GM20431 (cell line): ENCODE results near the gene UMPS.

Experiments used
- in situ Hi-C: fragments of 300-500 bp; cut with MseI, MboI; formaldehyde crosslinking; loops from one replicate; pipeline ENCODE4 v1.15.0; 2020; ENCODE audit warnings: low sequenced_read_pairs; ENCODE audit not compliant: unreplicated experiment

UMPS gene

GRCh38 chr3:124761250-124761796 lies 31.1 kb downstream of the UMPS start:
- in situ Hi-C loops = loop anchor here (10.0 kb wide), 1 partner anchor 143 kb away; no protein-coding TSS in a partner anchor

- in situ Hi-C loops = loop anchor here (10.0 kb wide), 1 partner anchor 143 kb away; no protein-coding TSS in a partner anchor
These were observed 31.8 kb downstream of the UMPS start for GRCh38 chr3:124761935-124762660.

- in situ Hi-C loops = loop anchor here (10.0 kb wide), 1 partner anchor 142 kb away; no protein-coding TSS in a partner anchor
These were observed 32.4 kb downstream of the UMPS start for GRCh38 chr3:124762661-124763011.

GRCh38 chr3:124763206-124763605 lies 33.0 kb downstream of the UMPS start:
- in situ Hi-C loops = loop anchor here (10.0 kb wide), 1 partner anchor 142 kb away; no protein-coding TSS in a partner anchor

GRCh38 chr3:124763644-124764358 lies 33.5 kb downstream of the UMPS start:
- in situ Hi-C loops = loop anchor here (10.0 kb wide), 1 partner anchor 141 kb away; no protein-coding TSS in a partner anchor

GRCh38 chr3:124764746-124765145 lies 34.5 kb downstream of the UMPS start:
- in situ Hi-C loops = loop anchor here (10.0 kb wide), 1 partner anchor 140 kb away; no protein-coding TSS in a partner anchor

GRCh38 chr3:124765197-124765840 lies 35.1 kb downstream of the UMPS start:
- in situ Hi-C loops = loop anchor here (10.0 kb wide), 1 partner anchor 139 kb away; no protein-coding TSS in a partner anchor

GRCh38 chr3:124766113-124767095 lies 36.2 kb downstream of the UMPS start:
- in situ Hi-C loops = loop anchor here (10.0 kb wide), 1 partner anchor 138 kb away; no protein-coding TSS in a partner anchor

- in situ Hi-C loops = loop anchor here (10.0 kb wide), 1 partner anchor 138 kb away; no protein-coding TSS in a partner anchor
These were observed 37.0 kb downstream of the UMPS start for GRCh38 chr3:124767264-124767663.

- in situ Hi-C loops = loop anchor here (10.0 kb wide), 1 partner anchor 137 kb away; no protein-coding TSS in a partner anchor
These were observed 37.4 kb downstream of the UMPS start for GRCh38 chr3:124767691-124768090.

GRCh38 chr3:124768812-124769211 lies 38.6 kb downstream of the UMPS start:
- in situ Hi-C loops = loop anchor here (10.0 kb wide), 1 partner anchor 136 kb away; no protein-coding TSS in a partner anchor

GRCh38 chr3:124769462-124769861 lies 39.2 kb downstream of the UMPS start:
- in situ Hi-C loops = loop anchor here (10.0 kb wide), 1 partner anchor 135 kb away; no protein-coding TSS in a partner anchor

GRCh38 chr3:124770336-124771082 lies 40.3 kb downstream of the UMPS start:
- in situ Hi-C loops = no loop called here

GRCh38 chr3:124771083-124771445 lies 40.8 kb downstream of the UMPS start:
- in situ Hi-C loops = no loop called here

GRCh38 chr3:124772081-124772831 lies 42.0 kb downstream of the UMPS start:
- in situ Hi-C loops = no loop called here

GRCh38 chr3:124773351-124774326 lies 43.4 kb downstream of the UMPS start:
- in situ Hi-C loops = no loop called here
